Glutamatergic neuron (in vitro differentiated cells): Measurements from ENCODE around the gene TMA7. TPM values are rescaled to one million over a fixed set of nuclear protein-coding genes. Genes with fewer than 3 reads are reported as not detected.

Experiments
- DNase-seq: peaks from one replicate; pipeline ENCODE4 v3.0.0; 2022
- H3K27ac Mint-ChIP-seq: one replicate; pipeline ENCODE4 v1.8.0; 2020; ENCODE audit warnings: mild to moderate bottlenecking, mixed read lengths, inconsistent platforms; ENCODE audit not compliant: unreplicated experiment
- H3K27me3 Mint-ChIP-seq: one replicate; pipeline ENCODE4 v1.8.0; 2020; ENCODE audit warnings: mild to moderate bottlenecking, moderate library complexity, mixed read lengths, inconsistent platforms; ENCODE audit not compliant: unreplicated experiment
- H3K36me3 Mint-ChIP-seq: one replicate; pipeline ENCODE4 v1.8.0; 2020; ENCODE audit warnings: mild to moderate bottlenecking, mixed read lengths, inconsistent platforms; ENCODE audit not compliant: unreplicated experiment
- H3K4me1 Mint-ChIP-seq: one replicate; pipeline ENCODE4 v1.8.0; 2020; ENCODE audit warnings: mild to moderate bottlenecking, low read depth, mixed read lengths, inconsistent platforms; ENCODE audit not compliant: unreplicated experiment
- H3K4me3 Mint-ChIP-seq: one replicate; pipeline ENCODE4 v1.8.0; 2020; ENCODE audit warnings: mild to moderate bottlenecking, mixed read lengths, inconsistent platforms; ENCODE audit not compliant: unreplicated experiment
- H3K9me3 Mint-ChIP-seq: one replicate; pipeline ENCODE4 v1.8.0; 2020; ENCODE audit warnings: mild to moderate bottlenecking, moderate library complexity, mixed read lengths, inconsistent platforms; ENCODE audit not compliant: unreplicated experiment
- CTCF ChIP-seq: fragments of 200-600 bp; sonication (generic); IDR thresholded peaks from one replicate; pipeline ENCODE4 v1.5.0; 2021; ENCODE audit not compliant: partially characterized antibody, unreplicated experiment
- total RNA-seq: library from RNA; stranded (reverse); fragmentation: NEBNext Ultra II Directional; extraction: Animal tissue kit (Norgen Biotek cat#: 25700); gene quantifications from one replicate; pipeline ENCODE4 v1.2.1, GENCODE V29; 2021; ENCODE audit not compliant: unreplicated experiment

Gene TMA7
- total RNA-seq, 1 donor from 2014 or later, result 154 TPM

GRCh38 chr3:48440590-48440958 is 517 bp downstream of the TMA7 start:
- Mint-ChIP-seq H3K36me3 (no peaks in the 10 kb centered on the region), H3K9me3 (peaks cover 6% of the 10 kb centered on the region), H3K27me3 (no peaks in the 10 kb centered on the region), H3K27ac (peak overlapping the region; percentile 86), H3K4me1 (peaks cover 4% of the 10 kb centered on the region), H3K4me3 (peak overlapping the region; percentile 100)
- no peak for TF ChIP-seq CTCF
- no peak for DNase-seq

- Mint-ChIP-seq H3K27ac (no peak overlapping the region), H3K36me3 (no peaks in the 10 kb centered on the region), H3K4me3 (peak overlapping the region; percentile 100), H3K27me3 (peaks cover 3% of the 10 kb centered on the region), H3K4me1 (peaks cover 11% of the 10 kb centered on the region), H3K9me3 (peaks cover 8% of the 10 kb centered on the region)
- no peak for DNase-seq
- TF ChIP-seq CTCF, result no peak
Observed at GRCh38 chr3:48441940-48442339, 1.9 kb downstream of the TMA7 start.

GRCh38 chr3:48445277-48445882 is 5.3 kb downstream of the TMA7 start:
- H3K9me3 Mint-ChIP-seq, result peaks cover 6% of the 10 kb centered on the region
- H3K27ac Mint-ChIP-seq, result peak overlapping the region; percentile 84
- peaks cover 10% of the 10 kb centered on the region for H3K27me3 Mint-ChIP-seq
- H3K4me3 Mint-ChIP-seq, result peak overlapping the region; percentile 98
- DNase-seq, result no peak
- H3K36me3 Mint-ChIP-seq, result no peaks in the 10 kb centered on the region
- TF ChIP-seq CTCF, result no peak
- peaks cover 22% of the 10 kb centered on the region for H3K4me1 Mint-ChIP-seq

- TF ChIP-seq CTCF, result no peak
- H3K9me3 Mint-ChIP-seq, result peaks cover 6% of the 10 kb centered on the region
- H3K27ac Mint-ChIP-seq, result peak overlapping the region; percentile 84
- no peaks in the 10 kb centered on the region for H3K36me3 Mint-ChIP-seq
- peak overlapping the region; percentile 98 for H3K4me3 Mint-ChIP-seq
- DNase-seq, result no peak
- H3K27me3 Mint-ChIP-seq, result peaks cover 10% of the 10 kb centered on the region
- peaks cover 22% of the 10 kb centered on the region for H3K4me1 Mint-ChIP-seq
Observed at GRCh38 chr3:48446043-48446424, 6.0 kb downstream of the TMA7 start.

GRCh38 chr3:48446425-48447193 is 6.6 kb downstream of the TMA7 start, which contains the start of gene ATRIP:
TSS of gene ATRIP (plus strand) at chr3:48446737. CDS start at chr3:48446846, 109 bp downstream.
- Mint-ChIP-seq H3K36me3 (no peaks in the 10 kb centered on the region), H3K27me3 (peaks cover 10% of the 10 kb centered on the region), H3K4me1 (peaks cover 20% of the 10 kb centered on the region), H3K27ac (peak within 1 kb of the TSS; percentile 84), H3K4me3 (peak within 1 kb of the TSS; percentile 98), H3K9me3 (peaks cover 6% of the 10 kb centered on the region)
- peak; percentile 97 for DNase-seq
- TF ChIP-seq CTCF, result no peak
